PFSK-1 (cell line): ENCODE measurements around the gene PIGM.

ENCODE experiments used
- FOXP2 ChIP-seq: optimal IDR thresholded peaks from 2 replicates; pipeline ENCODE3; 2011; ENCODE audit warnings: borderline replicate concordance, control low read depth, inconsistent platforms; ENCODE audit not compliant: insufficient read depth; ENCODE audit errors: extremely low read length, extremely low read depth
- POLR2AphosphoS5 ChIP-seq: IDR thresholded peaks from 2 replicates; pipeline ENCODE4 v1.6.1; 2012; ENCODE audit warnings: low read depth, mild to moderate bottlenecking, control low read depth, low read length, moderate library complexity
- REST ChIP-seq, 2 experiments: IDR thresholded peaks; 2 replicates each; pipeline versions ENCODE4 v1.6.1 to v1.8.0; 2011 to 2012; ENCODE audit warnings: low read depth in 2 of 2, low read length in 2 of 2, control low read depth in 1 of 2, inconsistent platforms in 1 of 2, mild to moderate bottlenecking in 1 of 2, moderate library complexity in 1 of 2; ENCODE audit not compliant: insufficient read depth in 1 of 2
- SIN3A ChIP-seq: IDR thresholded peaks from 2 replicates; pipeline ENCODE4 v1.6.1; 2012; ENCODE audit warnings: mild to moderate bottlenecking, low read length, moderate library complexity, borderline replicate concordance; ENCODE audit not compliant: insufficient read depth
- TAF1 ChIP-seq: IDR thresholded peaks from 2 replicates; pipeline ENCODE4 v1.6.1; 2012; ENCODE audit warnings: low read length, control low read depth, borderline replicate concordance; ENCODE audit not compliant: insufficient read depth

The PIGM gene

DNA sequence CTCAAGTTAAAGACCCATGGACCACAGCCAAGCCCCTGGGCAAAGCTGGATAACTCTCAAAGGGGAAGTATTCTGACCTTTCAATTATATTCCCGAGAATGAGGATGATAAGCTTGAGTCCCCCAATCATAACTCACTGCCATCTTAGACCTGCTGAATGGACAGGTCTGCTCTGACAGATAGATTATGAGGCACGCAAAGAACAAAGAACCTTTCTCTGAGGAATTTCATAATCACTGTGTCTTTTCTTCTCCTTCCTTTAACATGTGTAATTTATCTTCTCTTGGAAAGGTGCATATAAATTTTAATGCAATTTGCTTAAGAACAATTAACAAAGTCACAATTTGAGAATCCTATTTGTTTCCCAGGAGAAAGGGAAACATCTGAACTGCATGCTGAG, 22.0 kb downstream of the PIGM start:
- no peak for TF ChIP-seq POLR2AphosphoS5
- TF ChIP-seq SIN3A, result no peak
- no peak for TF ChIP-seq FOXP2
- no peak for TF ChIP-seq TAF1
- TF ChIP-seq REST (IDR thresholded peaks at IDR 0.05; ENCODE audit: insufficient read depth in 1 of 2, low read depth in 2 of 2, low read length in 2 of 2), result no peak

DNA sequence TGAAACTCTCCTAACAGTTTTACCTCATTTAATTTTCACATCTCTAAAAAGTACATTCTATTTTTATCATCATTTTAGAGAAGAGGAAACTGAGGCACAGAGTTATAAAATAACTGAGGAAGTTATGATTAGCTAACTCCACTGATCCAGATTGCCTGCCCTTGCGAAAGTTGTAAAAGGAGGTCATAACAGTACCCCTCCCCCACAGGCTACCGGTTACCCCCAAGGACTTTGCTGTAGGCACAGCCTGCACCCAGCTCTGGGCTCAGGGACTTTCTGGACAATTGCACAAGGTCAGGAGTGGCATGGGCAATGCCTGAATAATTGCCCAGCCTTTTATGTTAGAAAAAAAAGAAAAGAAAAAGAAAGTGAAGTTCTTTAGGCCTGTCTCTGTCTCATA, 22.7 kb downstream of the PIGM start:
- TF ChIP-seq POLR2AphosphoS5 (no peak), FOXP2 (no peak), REST (IDR thresholded peaks at IDR 0.05; ENCODE audit: insufficient read depth in 1 of 2, low read depth in 2 of 2, low read length in 2 of 2) (no peak), SIN3A (no peak), TAF1 (no peak)

GRCh38 chr1:160007577-160008200, 24.1 kb downstream of the PIGM start:
- TF ChIP-seq FOXP2, result no peak
- no peak for TF ChIP-seq POLR2AphosphoS5
- no peak for TF ChIP-seq SIN3A
- no peak for TF ChIP-seq TAF1
- TF ChIP-seq REST (IDR thresholded peaks at IDR 0.05; ENCODE audit: insufficient read depth in 1 of 2, low read depth in 2 of 2, low read length in 2 of 2), result no peak

DNA sequence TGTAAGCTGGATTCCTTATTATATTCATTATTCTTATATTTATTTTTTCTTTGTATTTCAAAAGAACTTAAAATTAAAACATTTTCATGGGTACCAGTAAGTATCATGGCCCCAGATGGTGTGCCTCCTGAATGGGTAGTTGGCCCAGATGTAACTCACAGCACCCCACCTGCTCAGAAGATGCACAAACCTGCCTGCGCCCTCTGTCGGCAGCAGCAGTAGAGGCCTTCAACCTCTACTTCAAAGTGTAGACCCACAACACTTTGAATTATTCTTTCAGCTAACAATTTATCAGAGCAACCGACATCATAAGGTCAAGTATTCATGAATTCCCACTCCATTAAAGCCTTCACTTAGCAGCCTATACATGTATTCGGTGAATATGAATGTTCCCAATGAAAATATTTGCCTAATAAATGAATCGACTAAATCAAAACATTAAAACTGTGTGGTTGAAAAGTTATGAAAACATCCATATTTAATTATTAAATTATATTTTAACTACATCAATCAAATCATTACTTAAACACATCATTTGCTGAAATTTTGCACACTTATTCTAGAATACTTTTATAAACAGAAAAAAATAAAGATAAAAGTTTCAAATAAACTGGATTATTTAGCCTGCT, 25.4 kb downstream of the PIGM start:
- TF ChIP-seq POLR2AphosphoS5 (no peak), FOXP2 (no peak), SIN3A (no peak), REST (IDR thresholded peaks at IDR 0.05; ENCODE audit: insufficient read depth in 1 of 2, low read depth in 2 of 2, low read length in 2 of 2) (no peak), TAF1 (no peak)
